CD14-positive monocyte (primary cell): Measurements from ENCODE around the gene WDR20. TPM values are rescaled to one million over a fixed set of nuclear protein-coding genes. Genes with fewer than 3 reads are reported as not detected.

Experiments used
- DNase-seq, 3 donors: peaks; one replicate each; pipeline ENCODE4 v3.0.0-alpha.2; 2011 to 2022
- H2AFZ ChIP-seq: 2 replicates; pipeline ENCODE4 v1.6.0; 2012; ENCODE audit warnings: mild to moderate bottlenecking, low read depth, low read length, inconsistent platforms; ENCODE audit not compliant: insufficient read depth, poor library complexity, severe bottlenecking
- H3K27ac ChIP-seq, 2 donors: 1 replicate in 1 of 2; 2 replicates in 1 of 2; pipeline ENCODE4 v1.5.1; 2012 to 2013; ENCODE audit warnings: low read length in 2 of 2, control low read depth in 1 of 2, inconsistent platforms in 1 of 2, low read depth in 1 of 2, mild to moderate bottlenecking in 1 of 2
- H3K27me3 ChIP-seq, 2 donors: one replicate each; pipeline versions ENCODE4 v1.6.0 to v1.6.1; 2011 to 2013; ENCODE audit warnings: low read length in 2 of 2; ENCODE audit not compliant: control insufficient read depth in 2 of 2, insufficient read depth in 2 of 2
- H3K36me3 ChIP-seq, 2 donors: replicated peaks in 1 of 2; 1 replicate in 1 of 2; 2 replicates in 1 of 2; pipeline versions ENCODE4 v1.5.1 to v1.6.1; 2012 to 2013; ENCODE audit warnings: low read length in 2 of 2, control low read depth in 1 of 2, inconsistent platforms in 1 of 2, mild to moderate bottlenecking in 1 of 2; ENCODE audit not compliant: insufficient read depth in 2 of 2, control insufficient read depth in 1 of 2
- H3K4me1 ChIP-seq, 2 donors: 1 replicate in 1 of 2; 2 replicates in 1 of 2; pipeline versions ENCODE4 v1.5.1 to v1.6.1; 2012 to 2013; ENCODE audit warnings: low read length in 2 of 2, control low read depth in 1 of 2, inconsistent platforms in 1 of 2, mild to moderate bottlenecking in 1 of 2, moderate library complexity in 1 of 2; ENCODE audit not compliant: insufficient read depth in 2 of 2, control insufficient read depth in 1 of 2
- H3K4me2 ChIP-seq: replicated peaks from 2 replicates; pipeline ENCODE3; 2012; ENCODE audit warnings: low read length, moderate library complexity, mild to moderate bottlenecking; ENCODE audit not compliant: poor library complexity, severe bottlenecking; ENCODE audit errors: extremely low read depth
- H3K4me3 ChIP-seq, 3 experiments: fragments of 200-600 bp in 1 of 3; sonication (generic) in 1 of 3; replicated peaks in 1 of 3; 1 replicate in 2 of 3; 2 replicates in 1 of 3; pipeline ENCODE4 v1.5.1; 2011 to 2013; ENCODE audit warnings: low read length in 3 of 3, mild to moderate bottlenecking in 3 of 3, control low read depth in 2 of 3, low read depth in 2 of 3, inconsistent platforms in 1 of 3, moderate library complexity in 1 of 3
- H3K79me2 ChIP-seq: 2 replicates; pipeline ENCODE4 v1.6.0; 2012; ENCODE audit warnings: mild to moderate bottlenecking, control low read depth, inconsistent platforms, low read length, moderate library complexity; ENCODE audit not compliant: insufficient read depth
- H3K9ac ChIP-seq: 2 replicates; pipeline ENCODE4 v1.6.0; 2017; ENCODE audit warnings: low read length, mild to moderate bottlenecking; ENCODE audit not compliant: insufficient read depth, poor library complexity, severe bottlenecking
- H3K9me3 ChIP-seq, 2 donors: replicated peaks in 1 of 2; 1 replicate in 1 of 2; 2 replicates in 1 of 2; pipeline versions ENCODE4 v1.5.1 to v1.6.1; 2012 to 2013; ENCODE audit warnings: low read length in 2 of 2, control low read depth in 1 of 2; ENCODE audit not compliant: control insufficient read depth in 1 of 2, insufficient read depth in 1 of 2
- H4K20me1 ChIP-seq: 2 replicates; pipeline ENCODE4 v1.6.0; 2012; ENCODE audit warnings: mild to moderate bottlenecking, low read length, control low read depth, moderate library complexity; ENCODE audit not compliant: insufficient read depth
- H3K27ac Mint-ChIP-seq, 7 donors: one replicate each; pipeline ENCODE4 v1.8.0; 2020; ENCODE audit warnings: mild to moderate bottlenecking in 7 of 7, mixed read lengths in 7 of 7, moderate library complexity in 6 of 7, inconsistent platforms in 2 of 7
- H3K27me3 Mint-ChIP-seq, 3 donors: one replicate each; pipeline ENCODE4 v1.8.0; 2021 to 2022; ENCODE audit warnings: low read depth in 3 of 3, mild to moderate bottlenecking in 3 of 3, mixed read lengths in 3 of 3, moderate library complexity in 3 of 3, inconsistent platforms in 1 of 3
- H3K36me3 Mint-ChIP-seq, 2 donors: one replicate each; pipeline ENCODE4 v1.8.0; 2020; ENCODE audit warnings: mixed read lengths in 2 of 2, inconsistent platforms in 1 of 2, mild to moderate bottlenecking in 1 of 2
- H3K4me1 Mint-ChIP-seq: one replicate; pipeline ENCODE4 v1.8.0; 2020; ENCODE audit warnings: mild to moderate bottlenecking, mixed read lengths
- H3K4me3 Mint-ChIP-seq, 2 donors: one replicate each; pipeline ENCODE4 v1.8.0; 2020; ENCODE audit warnings: mild to moderate bottlenecking in 2 of 2, mixed read lengths in 2 of 2, moderate library complexity in 1 of 2
- H3K9me3 Mint-ChIP-seq, 7 donors: one replicate each; pipeline ENCODE4 v1.8.0; 2020 to 2022; ENCODE audit warnings: mixed read lengths in 7 of 7, mild to moderate bottlenecking in 6 of 7, moderate library complexity in 6 of 7, inconsistent platforms in 2 of 7
- WGBS: methylation state at CpG from one replicate; pipeline ENCODE4 v1.1.5; 2013; ENCODE audit warnings: missing lambda C conversion rate; ENCODE audit not compliant: insufficient coverage; 5-methylcytosine and 5-hydroxymethylcytosine counted together
- intact Hi-C, 2 donors: fragments of 100-400 bp; cut with micrococcal nuclease; formaldehyde crosslinking; loops; one replicate each; pipeline versions ENCODE4 v1.15.0 to v1.15.1; 2023
- polyA plus RNA-seq, 3 donors: library from polyadenylated mRNA; depleted of rRNA in 1 of 3; unstranded in 2 of 3; stranded (reverse) in 1 of 3; fragments of 300-500 nt in 2 of 3; fragments of >200 nt in 1 of 3; fragmentation: Illumina TruSeq in 2 of 3; gene quantifications; 1 replicate in 2 of 3; 2 replicates in 1 of 3; pipeline ENCODE4 v1.2.3, GENCODE V29; 2012 to 2021
- TF ChIP-seq, protein P1 (sequence below): fragments of 200-600 bp; IDR thresholded peaks from one replicate; pipeline ENCODE4 v1.8.0; 2022; ENCODE audit warnings: antibody characterized with exemption, mild to moderate bottlenecking

WDR20 gene
- polyA plus RNA-seq, 3 donors, result 7.4 to 13.3 (median 9.0) TPM

DNA sequence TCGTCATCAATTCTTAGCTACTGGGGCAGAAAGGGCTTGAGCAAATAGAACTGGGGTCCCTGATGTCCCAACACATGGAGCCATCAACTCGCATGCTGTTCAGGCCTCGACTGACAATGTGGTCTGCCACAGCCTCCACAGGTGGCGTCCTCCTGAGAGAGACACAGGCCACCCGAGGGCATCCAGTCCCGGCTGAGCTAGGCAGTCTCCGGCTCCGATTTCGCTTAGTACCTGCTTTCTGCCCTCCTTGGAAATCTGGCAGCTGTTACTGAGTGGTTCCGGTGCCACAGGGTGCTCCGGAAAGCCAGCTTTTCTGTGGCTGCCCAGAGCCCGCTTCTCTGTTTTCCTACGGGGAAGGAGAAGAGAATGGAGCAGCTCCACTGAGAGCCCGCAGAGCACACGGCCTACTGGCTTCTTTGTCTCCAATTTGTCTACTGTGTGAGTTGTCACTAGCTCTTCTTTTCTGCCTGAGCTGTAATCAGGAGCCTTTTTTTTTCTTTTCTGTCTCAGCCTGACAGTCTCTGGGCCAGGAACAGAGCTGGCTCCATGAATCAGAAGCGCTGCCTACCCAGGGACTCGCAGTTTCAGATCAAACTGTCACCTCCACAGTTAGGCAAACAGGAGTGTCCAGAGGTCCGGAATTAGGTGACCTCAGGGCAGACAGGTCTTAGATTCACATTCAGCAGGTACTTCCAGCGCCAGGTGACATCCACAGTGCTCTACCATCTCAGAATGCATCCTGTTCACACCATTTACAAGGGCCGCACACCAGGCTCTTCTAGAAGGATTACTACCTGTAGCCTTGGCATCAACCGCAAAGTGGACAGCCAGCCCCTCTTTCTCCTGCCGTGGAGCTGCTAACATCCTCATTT, 92.0 kb downstream of the WDR20 start:
- intact Hi-C loops, result no loop called here
- Mint-ChIP-seq H3K4me1 (no peaks in the 10 kb centered on the region), H3K36me3 (no peaks in the 10 kb centered on the region), H3K27me3 (no peaks in the 10 kb centered on the region), H3K4me3 (peak overlapping the region in 1 of 2 donors; percentile 41), H3K9me3 (peaks cover 0 to 2% (median 0%) of the 10 kb centered on the region in 7 donors), H3K27ac (no peak overlapping the region)
- Histone ChIP-seq H3K4me3 (no peak overlapping the region), H3K27ac (no peak overlapping the region), H2AFZ (no peak overlapping the region), H3K27me3 (no peaks in the 10 kb centered on the region), H3K4me1 (no peaks in the 10 kb centered on the region), H3K9me3 (no peaks in the 10 kb centered on the region), H3K4me2 (no peak overlapping the region), H4K20me1 (no peaks in the 10 kb centered on the region), H3K9ac (no peak overlapping the region), H3K79me2 (no peaks in the 10 kb centered on the region), H3K36me3 (no peaks in the 10 kb centered on the region)
- 94% methylated on average over 20 of the region's 22 CpGs for WGBS
- TF ChIP-seq, protein P1, sequence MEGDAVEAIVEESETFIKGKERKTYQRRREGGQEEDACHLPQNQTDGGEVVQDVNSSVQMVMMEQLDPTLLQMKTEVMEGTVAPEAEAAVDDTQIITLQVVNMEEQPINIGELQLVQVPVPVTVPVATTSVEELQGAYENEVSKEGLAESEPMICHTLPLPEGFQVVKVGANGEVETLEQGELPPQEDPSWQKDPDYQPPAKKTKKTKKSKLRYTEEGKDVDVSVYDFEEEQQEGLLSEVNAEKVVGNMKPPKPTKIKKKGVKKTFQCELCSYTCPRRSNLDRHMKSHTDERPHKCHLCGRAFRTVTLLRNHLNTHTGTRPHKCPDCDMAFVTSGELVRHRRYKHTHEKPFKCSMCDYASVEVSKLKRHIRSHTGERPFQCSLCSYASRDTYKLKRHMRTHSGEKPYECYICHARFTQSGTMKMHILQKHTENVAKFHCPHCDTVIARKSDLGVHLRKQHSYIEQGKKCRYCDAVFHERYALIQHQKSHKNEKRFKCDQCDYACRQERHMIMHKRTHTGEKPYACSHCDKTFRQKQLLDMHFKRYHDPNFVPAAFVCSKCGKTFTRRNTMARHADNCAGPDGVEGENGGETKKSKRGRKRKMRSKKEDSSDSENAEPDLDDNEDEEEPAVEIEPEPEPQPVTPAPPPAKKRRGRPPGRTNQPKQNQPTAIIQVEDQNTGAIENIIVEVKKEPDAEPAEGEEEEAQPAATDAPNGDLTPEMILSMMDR, result no peak
- no peak for DNase-seq

DNA sequence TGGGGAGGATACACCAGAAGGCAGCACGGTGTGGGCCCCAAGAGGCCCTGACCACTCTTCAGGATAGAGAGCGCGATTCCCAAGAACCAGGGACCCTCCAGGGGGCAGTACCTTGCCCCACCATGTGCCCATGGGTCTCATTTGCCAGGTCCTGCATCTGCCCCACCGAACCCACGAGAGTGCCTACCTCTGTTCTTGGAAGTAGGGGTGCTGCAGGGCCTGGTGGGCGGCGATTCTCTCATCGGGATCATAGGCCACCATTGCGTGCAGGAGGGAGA, 92.6 kb downstream of the WDR20 start:
- intact Hi-C loops, result no loop called here

More for the DNA sequence above, 92.6 kb downstream of the WDR20 start:
- H3K4me2 ChIP-seq, result no peak overlapping the region
- no peaks in the 10 kb centered on the region for H3K4me1 Mint-ChIP-seq
- H3K27ac ChIP-seq, result no peak overlapping the region
- no peak overlapping the region for H2AFZ ChIP-seq
- H3K36me3 Mint-ChIP-seq, result no peaks in the 10 kb centered on the region
- no peaks in the 10 kb centered on the region for H3K79me2 ChIP-seq
- H3K27me3 ChIP-seq, result no peaks in the 10 kb centered on the region
- H3K9ac ChIP-seq, result no peak overlapping the region
- H3K4me1 ChIP-seq, result no peaks in the 10 kb centered on the region
- H3K27me3 Mint-ChIP-seq, result no peaks in the 10 kb centered on the region
- no peak overlapping the region for H3K4me3 ChIP-seq
- peaks cover 0 to 2% (median 0%) of the 10 kb centered on the region in 7 donors for H3K9me3 Mint-ChIP-seq
- no peaks in the 10 kb centered on the region for H3K36me3 ChIP-seq
- WGBS, result 88% methylated on average over 8 of the region's 9 CpGs
- H3K27ac Mint-ChIP-seq, result no peak overlapping the region
- H3K4me3 Mint-ChIP-seq, result no peak overlapping the region
- no peaks in the 10 kb centered on the region for H3K9me3 ChIP-seq
- H4K20me1 ChIP-seq, result no peaks in the 10 kb centered on the region
- DNase-seq, result no peak
- TF ChIP-seq, protein P1, result no peak
